ENCODE measurements around the gene FGF18. TPM values are rescaled to one million over a fixed set of nuclear protein-coding genes. Genes with fewer than 3 reads are reported as not detected.
"Not testable (repeated sequence)": the region's sequence is repeated elsewhere in the genome, so short reads cannot be mapped to it uniquely, and the experiment has no call there.

The FGF18 gene
- 1.0 TPM for total RNA-seq
- 1.4 TPM for polyA plus RNA-seq

- no peaks in the 10 kb centered on the region for H3K36me3 ChIP-seq (ENCODE audit: insufficient read depth)
- peak within 1 kb of the TSS; percentile 44 for H3K4me3 ChIP-seq (ENCODE audit: low read depth, low read length)
- DNase-seq (ENCODE audit: extremely low spot score): peak; percentile 23
- under 1% methylated on average over 74 of the region's 74 CpGs for WGBS
- H3K4me1 ChIP-seq (ENCODE audit: insufficient read depth): peaks cover 2% of the 10 kb centered on the region
- no peak within 1 kb of the TSS for H3K27ac ChIP-seq (ENCODE audit: low read depth)
Measured at GRCh38 chr5:171418982-171419687, at the start of gene FGF18. TSS of gene FGF18 (plus strand) at chr5:171419647. CDS start at chr5:171420200, 553 bp downstream.

GRCh38 chr5:171369898-171370297 lies 49.5 kb upstream of the FGF18 start:
- H3K27ac ChIP-seq (ENCODE audit: low read depth): no peak overlapping the region
- H3K36me3 ChIP-seq (ENCODE audit: insufficient read depth): no peaks in the 10 kb centered on the region
- WGBS: 95% methylated on average over 4 of the region's 4 CpGs
- no peaks in the 10 kb centered on the region for H3K4me1 ChIP-seq (ENCODE audit: insufficient read depth)
- DNase-seq (ENCODE audit: extremely low spot score): no peak
- H3K4me3 ChIP-seq (ENCODE audit: low read depth, low read length): no peak overlapping the region

GRCh38 chr5:171370881-171371280 lies 48.6 kb upstream of the FGF18 start:
- H3K4me1 ChIP-seq (ENCODE audit: insufficient read depth); H3K4me3 ChIP-seq (ENCODE audit: low read depth, low read length); H3K27ac ChIP-seq (ENCODE audit: low read depth); DNase-seq (ENCODE audit: extremely low spot score); H3K36me3 ChIP-seq (ENCODE audit: insufficient read depth): not testable (repeated sequence)
- 52% methylated on average over 10 of the region's 10 CpGs for WGBS

- Histone ChIP-seq H3K36me3 (ENCODE audit: insufficient read depth) (no peaks in the 10 kb centered on the region), H3K4me3 (ENCODE audit: low read depth, low read length) (no peak overlapping the region), H3K27ac (ENCODE audit: low read depth) (no peak overlapping the region), H3K4me1 (ENCODE audit: insufficient read depth) (no peaks in the 10 kb centered on the region)
- WGBS: 84% methylated on average over 13 of the region's 13 CpGs
- no peak for DNase-seq (ENCODE audit: extremely low spot score)
Measured at GRCh38 chr5:171371326-171371725, 48.1 kb upstream of the FGF18 start.

GRCh38 chr5:171379961-171380360 lies 39.5 kb upstream of the FGF18 start:
- Histone ChIP-seq H3K4me3 (ENCODE audit: low read depth, low read length) (no peak overlapping the region), H3K36me3 (ENCODE audit: insufficient read depth) (no peaks in the 10 kb centered on the region), H3K27ac (ENCODE audit: low read depth) (no peak overlapping the region), H3K4me1 (ENCODE audit: insufficient read depth) (no peaks in the 10 kb centered on the region)
- no peak for DNase-seq (ENCODE audit: extremely low spot score)
- 94% methylated on average over 7 of the region's 7 CpGs for WGBS

- not testable (repeated sequence) for H3K36me3 ChIP-seq (ENCODE audit: insufficient read depth); H3K4me3 ChIP-seq (ENCODE audit: low read depth, low read length); DNase-seq (ENCODE audit: extremely low spot score); H3K27ac ChIP-seq (ENCODE audit: low read depth); H3K4me1 ChIP-seq (ENCODE audit: insufficient read depth)
- 88% methylated on average over 9 of the region's 9 CpGs for WGBS
Measured at GRCh38 chr5:171384416-171384815, 35.0 kb upstream of the FGF18 start.

- H3K36me3 ChIP-seq (ENCODE audit: insufficient read depth); DNase-seq (ENCODE audit: extremely low spot score); H3K27ac ChIP-seq (ENCODE audit: low read depth); H3K4me3 ChIP-seq (ENCODE audit: low read depth, low read length); H3K4me1 ChIP-seq (ENCODE audit: insufficient read depth): not testable (repeated sequence)
- WGBS: 67% methylated on average over 3 of the region's 3 CpGs
Measured at GRCh38 chr5:171384999-171385398, 34.4 kb upstream of the FGF18 start.

GRCh38 chr5:171386006-171386671 lies 33.3 kb upstream of the FGF18 start:
- Histone ChIP-seq H3K27ac (ENCODE audit: low read depth) (no peak overlapping the region), H3K4me3 (ENCODE audit: low read depth, low read length) (no peak overlapping the region), H3K4me1 (ENCODE audit: insufficient read depth) (no peaks in the 10 kb centered on the region), H3K36me3 (ENCODE audit: insufficient read depth) (no peaks in the 10 kb centered on the region)
- no peak for DNase-seq (ENCODE audit: extremely low spot score)
- 97% methylated on average over 25 of the region's 25 CpGs for WGBS

GRCh38 chr5:171386861-171387344 lies 32.5 kb upstream of the FGF18 start:
- no peak for DNase-seq (ENCODE audit: extremely low spot score)
- Histone ChIP-seq H3K4me1 (ENCODE audit: insufficient read depth) (peaks cover 2% of the 10 kb centered on the region), H3K36me3 (ENCODE audit: insufficient read depth) (no peaks in the 10 kb centered on the region), H3K4me3 (ENCODE audit: low read depth, low read length) (peak overlapping the region; percentile 78), H3K27ac (ENCODE audit: low read depth) (peak overlapping the region; percentile 63)
- WGBS: 7% methylated on average over 20 of the region's 20 CpGs

- Histone ChIP-seq H3K4me1 (ENCODE audit: insufficient read depth) (peaks cover 3% of the 10 kb centered on the region), H3K27ac (ENCODE audit: low read depth) (peak within 1 kb of the TSS; percentile 84), H3K36me3 (ENCODE audit: insufficient read depth) (no peaks in the 10 kb centered on the region), H3K4me3 (ENCODE audit: low read depth, low read length) (peak within 1 kb of the TSS; percentile 78)
- WGBS: under 1% methylated on average over 56 of the region's 56 CpGs
- peak; percentile 98 for DNase-seq (ENCODE audit: extremely low spot score)
Measured at GRCh38 chr5:171387345-171387969, 32.0 kb upstream of the FGF18 start, which contains the start of gene NPM1. TSS of gene NPM1 (plus strand) at chr5:171387849. CDS start at chr5:171387949, 100 bp downstream.

GRCh38 chr5:171387970-171388815 lies 31.3 kb upstream of the FGF18 start:
- under 1% methylated on average over 56 of the region's 56 CpGs for WGBS
- DNase-seq (ENCODE audit: extremely low spot score): peak; percentile 18
- Histone ChIP-seq H3K36me3 (ENCODE audit: insufficient read depth) (no peaks in the 10 kb centered on the region), H3K4me3 (ENCODE audit: low read depth, low read length) (peak overlapping the region; percentile 78), H3K4me1 (ENCODE audit: insufficient read depth) (peaks cover 3% of the 10 kb centered on the region), H3K27ac (ENCODE audit: low read depth) (peak overlapping the region; percentile 84)

- H3K36me3 ChIP-seq (ENCODE audit: insufficient read depth): no peaks in the 10 kb centered on the region
- no peak overlapping the region for H3K27ac ChIP-seq (ENCODE audit: low read depth)
- 4% methylated on average over 14 of the region's 14 CpGs for WGBS
- peak overlapping the region; percentile 78 for H3K4me3 ChIP-seq (ENCODE audit: low read depth, low read length)
- H3K4me1 ChIP-seq (ENCODE audit: insufficient read depth): peaks cover 3% of the 10 kb centered on the region
- no peak for DNase-seq (ENCODE audit: extremely low spot score)
Measured at GRCh38 chr5:171388816-171389168, 30.7 kb upstream of the FGF18 start.

Measured in urinary bladder (tissue), 4 donors.